ENCODE measurements around the gene CCDC174.
"Not testable (repeated sequence)": the region's sequence is repeated elsewhere in the genome, so short reads cannot be mapped to it uniquely, and the experiment has no call there.

Gene CCDC174

GRCh38 chr3:14651440-14652251, at the start of gene CCDC174:
CCDC174 (plus strand) TSS chr3:14651762; CDS start chr3:14651837, 75 bp downstream.
- peak; percentile 70 to 94 (median 88) for DNase-seq

- no peak for DNase-seq
Measured at GRCh38 chr3:14602006-14602803, 49.4 kb upstream of the CCDC174 start.

- no peak for DNase-seq
Measured at GRCh38 chr3:14602804-14603644, 48.5 kb upstream of the CCDC174 start.

- no peak for DNase-seq
Measured at GRCh38 chr3:14605067-14605466, 46.5 kb upstream of the CCDC174 start.

- DNase-seq = no peak
Measured at GRCh38 chr3:14605744-14606143, 45.8 kb upstream of the CCDC174 start.

- no peak for DNase-seq
Measured at GRCh38 chr3:14606669-14607339, 44.8 kb upstream of the CCDC174 start.

- DNase-seq = no peak
Measured at GRCh38 chr3:14608298-14608697, 43.3 kb upstream of the CCDC174 start.

GRCh38 chr3:14609058-14609457, 42.5 kb upstream of the CCDC174 start:
- DNase-seq = not testable (repeated sequence)

- DNase-seq = no peak
Measured at GRCh38 chr3:14609506-14609905, 42.1 kb upstream of the CCDC174 start.

GRCh38 chr3:14609941-14610340, 41.6 kb upstream of the CCDC174 start:
- no peak for DNase-seq

GRCh38 chr3:14614189-14614588, 37.4 kb upstream of the CCDC174 start:
- no peak for DNase-seq

GRCh38 chr3:14614862-14615261, 36.7 kb upstream of the CCDC174 start:
- DNase-seq = no peak

GRCh38 chr3:14616606-14617507, 34.7 kb upstream of the CCDC174 start:
- DNase-seq = no peak

- no peak for DNase-seq
Measured at GRCh38 chr3:14617508-14618023, 34.0 kb upstream of the CCDC174 start.

GRCh38 chr3:14619605-14620004, 32.0 kb upstream of the CCDC174 start:
- DNase-seq = no peak

- no peak for DNase-seq
Measured at GRCh38 chr3:14620512-14620911, 31.1 kb upstream of the CCDC174 start.

- DNase-seq = no peak
Measured at GRCh38 chr3:14621093-14621492, 30.5 kb upstream of the CCDC174 start.

GRCh38 chr3:14622368-14622767, 29.2 kb upstream of the CCDC174 start:
- no peak for DNase-seq

GRCh38 chr3:14623569-14624051, 28.0 kb upstream of the CCDC174 start:
- no peak for DNase-seq

- DNase-seq = no peak
Measured at GRCh38 chr3:14624498-14624897, 27.1 kb upstream of the CCDC174 start.

GRCh38 chr3:14625443-14625842, 26.1 kb upstream of the CCDC174 start:
- no peak for DNase-seq

All from activated naive CD4-positive, alpha-beta T cell (primary cell).